Stomach (tissue), 9 donors: Measurements from ENCODE around the gene LTA4H. TPM values are rescaled to one million over a fixed set of nuclear protein-coding genes. Genes with fewer than 3 reads are reported as not detected.

Source experiments
- DNase-seq, 2 donors: peaks; one replicate each; pipeline versions ENCODE4 v3.0.0 to v3.0.0-alpha.2; 2013 to 2019
- H3K27ac ChIP-seq, 5 donors: fragments of 200-600 bp in 4 of 5; sonication (generic) in 4 of 5; one replicate each; pipeline ENCODE4 v1.5.1; 2013 to 2019; ENCODE audit warnings: mild to moderate bottlenecking in 1 of 5, moderate library complexity in 1 of 5
- H3K27me3 ChIP-seq, 3 donors: fragments of 200-600 bp; sonication (generic); one replicate each; pipeline ENCODE4 v1.5.1; 2017 to 2019; ENCODE audit warnings: mixed run types in 1 of 3
- H3K36me3 ChIP-seq, 4 donors: fragments of 200-600 bp; sonication (generic); 1 replicate in 3 of 4; 2 replicates in 1 of 4; pipeline ENCODE4 v1.5.1; 2016 to 2019
- H3K4me1 ChIP-seq, 4 donors: fragments of 200-600 bp; sonication (generic); one replicate each; pipeline ENCODE4 v1.5.1; 2016 to 2019
- H3K4me3 ChIP-seq, 4 donors: fragments of 200-600 bp; sonication (generic) in 3 of 4; one replicate each; pipeline ENCODE4 v1.5.1; 2016 to 2019; ENCODE audit warnings: mild to moderate bottlenecking in 1 of 4
- H3K9me3 ChIP-seq, 4 donors: fragments of 200-600 bp; sonication (generic); one replicate each; pipeline ENCODE4 v1.5.1; 2016 to 2019
- EP300 ChIP-seq: sonication (generic); formaldehyde crosslinking; IDR thresholded peaks from one replicate; pipeline ENCODE4 v1.6.1; 2017; ENCODE audit warnings: antibody characterized with exemption
- POLR2A ChIP-seq, 4 donors: fragments of 450-650 bp; IDR thresholded peaks; one replicate each; pipeline ENCODE4 v1.6.1; 2016; ENCODE audit warnings: antibody characterized with exemption in 4 of 4, control low read depth in 2 of 4, mild to moderate bottlenecking in 1 of 4, moderate library complexity in 1 of 4
- POLR2AphosphoS5 ChIP-seq, 3 donors: sonication (generic); formaldehyde crosslinking; IDR thresholded peaks; one replicate each; pipeline ENCODE4 v1.6.1; 2016; ENCODE audit warnings: antibody characterized with exemption in 3 of 3
- WGBS, 5 donors: extraction: QIAGEN DNeasy Blood & Tissue Kit in 3 of 5; methylation state at CpG; one replicate each; pipeline versions ENCODE4 v1.1.5 to v1.1.7; 2013 to 2018; 5-methylcytosine and 5-hydroxymethylcytosine counted together
- intact Hi-C: fragments of 100-400 bp; cut with DNase I; formaldehyde crosslinking; loops from one replicate; pipeline ENCODE4 v1.15.1; 2023; ENCODE audit warnings: low total_unique reads
- polyA plus RNA-seq, 3 donors: library from polyadenylated mRNA; stranded (reverse); fragments of 200-250 nt; gene quantifications; one replicate each; pipeline ENCODE4 v1.2.3, GENCODE V29; 2013
- total RNA-seq, 5 donors: library from RNA; depleted of rRNA; stranded (reverse); fragments of >200 nt; gene quantifications; one replicate each; pipeline versions ENCODE4 v1.1.0 to v1.2.3, GENCODE V29; 2014 to 2016
- TF ChIP-seq, protein P1 (sequence below), 7 experiments: fragments of 450-650 bp in 4 of 7; fragments of 200-600 bp in 3 of 7; sonication (generic) in 3 of 7; IDR thresholded peaks; one replicate each; pipeline ENCODE4 v1.5.1; 2016 to 2019; ENCODE audit warnings: antibody characterized with exemption in 7 of 7, control low read depth in 2 of 7, mild to moderate bottlenecking in 1 of 7
- donor health status: healthy with polysubstance abuse.
- donor health status: Bipolar disorder and iron deficiency.
- donor health status: healthy.

LTA4H gene
- total and polyA plus RNA-seq, 8 donors: 22.6 to 91.5 (median 57.1) TPM

DNA sequence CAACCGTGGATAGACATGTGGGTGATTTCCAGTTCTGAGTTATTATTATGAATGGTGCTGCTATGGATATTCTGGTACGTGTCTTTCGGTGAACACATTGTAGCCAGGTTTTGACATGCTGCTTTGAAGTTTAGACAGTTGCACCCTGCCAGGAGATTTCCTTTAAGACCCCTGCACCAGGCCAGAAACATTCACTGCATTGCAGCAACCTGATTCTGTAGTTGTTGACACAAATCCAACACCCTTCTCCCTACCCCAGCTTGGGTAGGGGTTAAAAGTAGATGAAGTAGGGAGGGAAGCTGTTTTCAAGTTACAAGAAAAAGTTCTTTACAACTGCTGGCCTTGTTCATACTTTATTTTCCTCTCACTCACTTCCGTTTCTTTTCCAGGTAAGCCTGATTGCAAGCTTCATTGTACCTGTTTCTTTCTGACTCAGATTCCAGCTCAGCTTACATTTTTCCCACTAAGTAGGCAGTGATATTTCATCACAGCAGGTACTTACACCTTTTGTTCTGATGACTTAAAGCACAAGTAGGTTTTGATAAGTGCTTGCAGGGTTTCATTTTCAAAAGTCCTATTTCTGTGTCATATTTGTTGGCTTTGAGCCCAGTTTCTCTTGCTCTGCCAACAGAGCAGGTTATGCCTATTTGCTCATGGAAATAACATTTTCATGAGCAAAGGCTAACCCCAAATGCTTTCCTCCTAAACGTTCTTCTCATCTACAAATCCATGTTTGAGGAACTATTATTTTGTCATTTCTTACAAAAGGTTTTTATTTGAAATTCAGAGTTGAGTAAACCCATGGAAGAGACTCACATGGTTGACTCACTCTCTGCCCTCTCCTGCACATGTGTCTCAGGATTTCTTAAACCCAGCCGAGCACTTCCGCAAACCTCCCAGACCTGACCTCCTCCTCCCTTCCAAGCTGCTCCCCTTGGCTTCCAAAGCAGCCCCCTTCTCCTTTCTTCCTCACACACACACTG, 12.1 kb upstream of the LTA4H start:
- H3K4me1 ChIP-seq: peaks cover 23 to 62% (median 42%) of the 10 kb centered on the region in 4 donors
- peak overlapping the region; percentile 74 to 94 (median 79) for H3K27ac ChIP-seq
- TF ChIP-seq POLR2A (IDR thresholded peaks at IDR 0.05): no peak
- TF ChIP-seq POLR2AphosphoS5 (IDR thresholded peaks at IDR 0.05): no peak
- H3K36me3 ChIP-seq: no peaks in the 10 kb centered on the region
- peak; percentile 48 to 91 for DNase-seq
- peak overlapping the region in 1 of 4 donors; percentile 0 for H3K4me3 ChIP-seq
- 14 to 33% (median 20%) methylated on average over 7 of the region's 7 CpGs for WGBS, 5 donors
- intact Hi-C loops: no loop called here
- H3K9me3 ChIP-seq: no peaks in the 10 kb centered on the region
- no peaks in the 10 kb centered on the region for H3K27me3 ChIP-seq

DNA sequence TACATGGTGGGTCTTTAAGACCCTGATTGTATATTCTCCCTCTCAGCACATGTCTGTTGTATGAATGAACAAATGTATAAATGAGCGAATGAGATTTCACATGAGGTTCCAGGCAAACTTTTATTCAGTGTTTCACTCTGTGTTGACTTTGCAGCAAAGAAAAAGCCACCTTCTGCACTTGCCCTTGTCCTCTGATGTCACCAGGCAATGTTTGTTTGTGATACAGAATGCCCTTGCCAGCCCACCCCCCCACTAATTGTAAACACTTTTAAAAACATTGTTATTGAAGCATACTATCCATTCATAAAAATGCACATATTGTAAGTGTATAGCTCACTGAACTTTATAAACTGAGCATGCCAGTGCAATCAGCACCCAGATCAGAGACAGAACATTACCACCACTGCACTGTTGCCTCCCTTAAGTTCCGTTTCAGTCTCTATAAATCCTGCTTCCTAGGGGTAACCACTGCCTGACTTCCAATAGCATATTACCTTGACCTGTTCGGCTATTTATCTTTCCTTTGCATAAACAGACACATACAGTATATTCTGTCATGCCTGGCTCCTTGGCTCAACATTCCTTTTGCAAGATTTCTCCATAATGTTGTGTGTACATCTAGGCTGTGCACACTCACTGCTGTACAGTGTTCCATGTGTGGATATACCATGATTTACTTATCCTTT, 11.3 kb upstream of the LTA4H start:
- Histone ChIP-seq H3K4me3 (no peak overlapping the region), H3K4me1 (peaks cover 23 to 62% (median 42%) of the 10 kb centered on the region in 4 donors), H3K36me3 (no peaks in the 10 kb centered on the region), H3K9me3 (no peaks in the 10 kb centered on the region), H3K27ac (peak overlapping the region; percentile 74 to 94 (median 79)), H3K27me3 (no peaks in the 10 kb centered on the region)
- peak in 1 of 2 donors; percentile 59 for DNase-seq
- intact Hi-C loops: no loop called here
- WGBS, 5 donors: 27 to 59% (median 46%) methylated on average over 3 of the region's 3 CpGs
- TF ChIP-seq POLR2A (IDR thresholded peaks at IDR 0.05): no peak
- no peak for TF ChIP-seq POLR2AphosphoS5 (IDR thresholded peaks at IDR 0.05)
- TF ChIP-seq, protein P1, sequence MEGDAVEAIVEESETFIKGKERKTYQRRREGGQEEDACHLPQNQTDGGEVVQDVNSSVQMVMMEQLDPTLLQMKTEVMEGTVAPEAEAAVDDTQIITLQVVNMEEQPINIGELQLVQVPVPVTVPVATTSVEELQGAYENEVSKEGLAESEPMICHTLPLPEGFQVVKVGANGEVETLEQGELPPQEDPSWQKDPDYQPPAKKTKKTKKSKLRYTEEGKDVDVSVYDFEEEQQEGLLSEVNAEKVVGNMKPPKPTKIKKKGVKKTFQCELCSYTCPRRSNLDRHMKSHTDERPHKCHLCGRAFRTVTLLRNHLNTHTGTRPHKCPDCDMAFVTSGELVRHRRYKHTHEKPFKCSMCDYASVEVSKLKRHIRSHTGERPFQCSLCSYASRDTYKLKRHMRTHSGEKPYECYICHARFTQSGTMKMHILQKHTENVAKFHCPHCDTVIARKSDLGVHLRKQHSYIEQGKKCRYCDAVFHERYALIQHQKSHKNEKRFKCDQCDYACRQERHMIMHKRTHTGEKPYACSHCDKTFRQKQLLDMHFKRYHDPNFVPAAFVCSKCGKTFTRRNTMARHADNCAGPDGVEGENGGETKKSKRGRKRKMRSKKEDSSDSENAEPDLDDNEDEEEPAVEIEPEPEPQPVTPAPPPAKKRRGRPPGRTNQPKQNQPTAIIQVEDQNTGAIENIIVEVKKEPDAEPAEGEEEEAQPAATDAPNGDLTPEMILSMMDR (IDR thresholded peaks at IDR 0.05): no peak
- no peak for TF ChIP-seq EP300

GRCh38 chr12:96045566-96045965, 10.2 kb upstream of the LTA4H start:
- Histone ChIP-seq H3K4me1 (peaks cover 23 to 62% (median 42%) of the 10 kb centered on the region in 4 donors), H3K27me3 (no peaks in the 10 kb centered on the region), H3K4me3 (no peak overlapping the region), H3K27ac (peak overlapping the region in 4 of 5 donors; percentile 22 to 92 (median 76)), H3K9me3 (no peaks in the 10 kb centered on the region), H3K36me3 (no peaks in the 10 kb centered on the region)
- TF ChIP-seq EP300 (no peak), POLR2AphosphoS5 (IDR thresholded peaks at IDR 0.05) (no peak), POLR2A (IDR thresholded peaks at IDR 0.05) (no peak)
- TF ChIP-seq, protein P1 (IDR thresholded peaks at IDR 0.05): no peak
- intact Hi-C loops: no loop called here
- WGBS, 5 donors: 70 to 79% (median 78%) methylated on average over 7 of the region's 7 CpGs
- no peak for DNase-seq

GRCh38 chr12:96044943-96045290, 9.5 kb upstream of the LTA4H start:
- peak overlapping the region in 2 of 5 donors; percentile 59 to 92 for H3K27ac ChIP-seq
- WGBS, 5 donors: 91 to 100% (median 98%) methylated on average over 2 of the region's 2 CpGs
- TF ChIP-seq POLR2AphosphoS5 (IDR thresholded peaks at IDR 0.05) (no peak), POLR2A (IDR thresholded peaks at IDR 0.05) (no peak), EP300 (no peak)
- TF ChIP-seq, protein P1 (IDR thresholded peaks at IDR 0.05): no peak
- intact Hi-C loops: no loop called here
- H3K36me3 ChIP-seq: no peaks in the 10 kb centered on the region
- H3K27me3 ChIP-seq: no peaks in the 10 kb centered on the region
- peaks cover 23 to 62% (median 42%) of the 10 kb centered on the region in 4 donors for H3K4me1 ChIP-seq
- DNase-seq: no peak
- no peaks in the 10 kb centered on the region for H3K9me3 ChIP-seq
- H3K4me3 ChIP-seq: no peak overlapping the region
